SU-DHL-6 (cell line): ENCODE results near the gene CAMKK1.
A peak's percentile ranks its signal among the peaks of the same experiment; 100 is the strongest.
"Not testable (repeated sequence)": the region's sequence is repeated elsewhere in the genome, so short reads cannot be mapped to it uniquely, and the experiment has no call there.

ENCODE experiments used
- H2AFZ ChIP-seq: fragments of 200-600 bp; sonication (generic); 2 replicates; pipeline ENCODE4 v1.6.1; 2014; ENCODE audit warnings: low read depth, mild to moderate bottlenecking, moderate library complexity, mixed read lengths, antibody characterized with exemption, low read length; ENCODE audit not compliant: severe bottlenecking
- H3F3A ChIP-seq: fragments of 200-600 bp; shearing (Covaris generic); 2 replicates; pipeline ENCODE4 v1.6.0; 2016; ENCODE audit warnings: antibody characterized with exemption, mild to moderate bottlenecking; ENCODE audit not compliant: insufficient read depth
- H3K27ac ChIP-seq: fragments of 200-600 bp; sonication (generic); 2 replicates; pipeline ENCODE4 v1.5.1; 2016; ENCODE audit warnings: low read depth, mild to moderate bottlenecking, low read length, moderate library complexity, mixed read lengths
- H3K27me3 ChIP-seq: fragments of 200-600 bp; sonication (generic), shearing (Covaris generic); 2 replicates; pipeline ENCODE4 v1.6.0; 2014; ENCODE audit warnings: mild to moderate bottlenecking, low read length
- H3K36me3 ChIP-seq: fragments of 200-600 bp; sonication (generic); 2 replicates; pipeline ENCODE4 v1.6.1; 2014; ENCODE audit warnings: mild to moderate bottlenecking, low read length, mixed read lengths
- H3K4me2 ChIP-seq: fragments of 300-600, 200-600 bp; shearing (Covaris generic), sonication (generic); 2 replicates; pipeline ENCODE4 v1.6.0; 2014; ENCODE audit warnings: low read length, low read depth, mild to moderate bottlenecking; ENCODE audit not compliant: poor library complexity, severe bottlenecking
- H3K4me3 ChIP-seq: fragments of 200-600 bp; sonication (generic); 2 replicates; pipeline ENCODE4 v1.5.1; 2014; ENCODE audit warnings: antibody characterized with exemption, low read length, mild to moderate bottlenecking, mixed read lengths; ENCODE audit not compliant: insufficient read depth, poor library complexity, severe bottlenecking
- H3K79me2 ChIP-seq: fragments of 200-600 bp; sonication (generic); 2 replicates; pipeline ENCODE4 v1.6.1; 2014; ENCODE audit warnings: mild to moderate bottlenecking, low read length, moderate library complexity; ENCODE audit not compliant: insufficient read depth
- H3K9ac ChIP-seq: fragments of 200-600 bp; sonication (generic); 2 replicates; pipeline ENCODE4 v1.7.0; 2014; ENCODE audit warnings: mild to moderate bottlenecking, low read length
- H3K9me2 ChIP-seq: fragments of 200-600 bp; sonication (generic); replicated peaks from 2 replicates; pipeline ENCODE4 v1.6.1; 2014; ENCODE audit warnings: low read length; ENCODE audit not compliant: insufficient read depth
- H3K9me3 ChIP-seq: fragments of 200-600 bp; sonication (generic); 2 replicates; pipeline ENCODE4 v1.6.1; 2014; ENCODE audit warnings: low read length, mixed read lengths; ENCODE audit not compliant: insufficient read depth
- H4K20me1 ChIP-seq: fragments of 200-600 bp; sonication (generic); 2 replicates; pipeline ENCODE4 v1.6.1; 2014; ENCODE audit warnings: low read depth, mild to moderate bottlenecking, antibody characterized with exemption, low read length, moderate library complexity, mixed read lengths
- CTCF ChIP-seq: fragments of 200-600 bp; sonication (generic); IDR thresholded peaks from one replicate; pipeline ENCODE4 v1.5.1; 2017; ENCODE audit warnings: antibody characterized with exemption, mild to moderate bottlenecking, low read length, moderate library complexity; ENCODE audit not compliant: insufficient read depth, poor library complexity, severe bottlenecking
- EZH2phosphoT487 ChIP-seq: fragments of 200-600 bp; sonication (generic), shearing (Covaris generic); conservative IDR thresholded peaks from 2 replicates; pipeline ENCODE4 v1.6.1; 2018; ENCODE audit warnings: mild to moderate bottlenecking, antibody characterized with exemption, low read length, moderate library complexity, mixed read lengths

CAMKK1 gene

GRCh38 chr17:3845291-3845620 is 47.6 kb downstream of the CAMKK1 start:
- TF ChIP-seq CTCF (no peak), EZH2phosphoT487 (no peak)
- Histone ChIP-seq H3K4me2 (peak overlapping the region; percentile 79), H3K36me3 (no peaks in the 10 kb centered on the region), H3K79me2 (peaks cover 19% of the 10 kb centered on the region), H3K9me3 (no peaks in the 10 kb centered on the region), H4K20me1 (no peaks in the 10 kb centered on the region), H3F3A (0 out of 2 replicates have a peak, but pooled peaks cover 5% of the 10 kb centered on the region), H3K9ac (peak overlapping the region; percentile 98), H3K4me3 (peak overlapping the region; percentile 95), H3K9me2 (no peaks in the 10 kb centered on the region), H2AFZ (peak overlapping the region; percentile 98), H3K27me3 (no peaks in the 10 kb centered on the region), H3K27ac (peak overlapping the region; percentile 52)

GRCh38 chr17:3844556-3844955 is 48.3 kb downstream of the CAMKK1 start:
- H3K4me2 ChIP-seq, result peak overlapping the region; percentile 79
- not testable (repeated sequence) for H3K36me3 ChIP-seq, H3F3A ChIP-seq, H3K4me3 ChIP-seq, H3K9me3 ChIP-seq, H3K27ac ChIP-seq, H3K27me3 ChIP-seq, H3K9me2 ChIP-seq, H3K9ac ChIP-seq, H2AFZ ChIP-seq, H4K20me1 ChIP-seq
- H3K79me2 ChIP-seq, result peaks cover 19% of the 10 kb centered on the region

GRCh38 chr17:3843935-3844516 is 48.8 kb downstream of the CAMKK1 start:
- Histone ChIP-seq H3K36me3 (0 out of 2 replicates have a peak, but pooled peaks cover 4% of the 10 kb centered on the region), H2AFZ (no peak overlapping the region), H4K20me1 (no peaks in the 10 kb centered on the region), H3K9me3 (no peaks in the 10 kb centered on the region), H3F3A (0 out of 2 replicates have a peak, but pooled peaks cover 5% of the 10 kb centered on the region), H3K4me3 (no peak overlapping the region), H3K27ac (no peak overlapping the region), H3K9me2 (no peaks in the 10 kb centered on the region), H3K4me2 (no peak overlapping the region), H3K27me3 (no peaks in the 10 kb centered on the region), H3K9ac (no peak overlapping the region), H3K79me2 (peaks cover 19% of the 10 kb centered on the region)
- no peak for TF ChIP-seq EZH2phosphoT487
- peak; percentile 78 for TF ChIP-seq CTCF

- H2AFZ ChIP-seq, result no peak overlapping the region
- no peaks in the 10 kb centered on the region for H3K9me2 ChIP-seq
- no peaks in the 10 kb centered on the region for H4K20me1 ChIP-seq
- H3K9me3 ChIP-seq, result no peaks in the 10 kb centered on the region
- no peaks in the 10 kb centered on the region for H3F3A ChIP-seq
- no peak overlapping the region for H3K9ac ChIP-seq
- H3K4me3 ChIP-seq, result no peak overlapping the region
- no peak for TF ChIP-seq CTCF
- H3K36me3 ChIP-seq, result peaks cover 9% of the 10 kb centered on the region; the same call in 1 of the 2 replicates
- no peaks in the 10 kb centered on the region for H3K27me3 ChIP-seq
- no peak overlapping the region for H3K27ac ChIP-seq
- H3K79me2 ChIP-seq, result no peaks in the 10 kb centered on the region
- H3K4me2 ChIP-seq, result no peak overlapping the region
Observed at GRCh38 chr17:3838206-3838605, 54.6 kb downstream of the CAMKK1 start.
